GM12878 (cell line): Measurements from ENCODE around the gene RBMS3.

Experiments
- ATF3 ChIP-seq: IDR thresholded peaks from 2 replicates; pipeline ENCODE4 v1.6.1; 2011; ENCODE audit warnings: low read depth, mild to moderate bottlenecking, low read length, moderate library complexity, borderline replicate concordance; ENCODE audit errors: extremely low read depth
- POLR2A ChIP-seq: IDR thresholded peaks from 2 replicates; pipeline ENCODE4 v1.6.1; 2011; ENCODE audit warnings: low read depth, mild to moderate bottlenecking, low read length
- ZNF24 ChIP-seq: fragments of 450-650 bp; IDR thresholded peaks from 2 replicates; pipeline ENCODE4 v1.6.1; 2017; ENCODE audit warnings: antibody characterized with exemption, mild to moderate bottlenecking
- TF ChIP-seq, protein P1 (sequence below), 3 experiments: IDR thresholded peaks in 2 of 3; conservative IDR thresholded peaks in 1 of 3; 2 replicates each; pipeline ENCODE4 v1.5.1; 2011; ENCODE audit warnings: low read depth in 3 of 3, low read length in 3 of 3, mild to moderate bottlenecking in 3 of 3, control low read depth in 2 of 3, moderate library complexity in 2 of 3, inconsistent platforms in 1 of 3, mixed read lengths in 1 of 3; ENCODE audit not compliant: control insufficient read depth in 2 of 3, insufficient read depth in 1 of 3; ENCODE audit errors: extremely low read depth in 1 of 3

- TF ChIP-seq ZNF24 (no peak), ATF3 (no peak), POLR2A (no peak)
- TF ChIP-seq, protein P1, sequence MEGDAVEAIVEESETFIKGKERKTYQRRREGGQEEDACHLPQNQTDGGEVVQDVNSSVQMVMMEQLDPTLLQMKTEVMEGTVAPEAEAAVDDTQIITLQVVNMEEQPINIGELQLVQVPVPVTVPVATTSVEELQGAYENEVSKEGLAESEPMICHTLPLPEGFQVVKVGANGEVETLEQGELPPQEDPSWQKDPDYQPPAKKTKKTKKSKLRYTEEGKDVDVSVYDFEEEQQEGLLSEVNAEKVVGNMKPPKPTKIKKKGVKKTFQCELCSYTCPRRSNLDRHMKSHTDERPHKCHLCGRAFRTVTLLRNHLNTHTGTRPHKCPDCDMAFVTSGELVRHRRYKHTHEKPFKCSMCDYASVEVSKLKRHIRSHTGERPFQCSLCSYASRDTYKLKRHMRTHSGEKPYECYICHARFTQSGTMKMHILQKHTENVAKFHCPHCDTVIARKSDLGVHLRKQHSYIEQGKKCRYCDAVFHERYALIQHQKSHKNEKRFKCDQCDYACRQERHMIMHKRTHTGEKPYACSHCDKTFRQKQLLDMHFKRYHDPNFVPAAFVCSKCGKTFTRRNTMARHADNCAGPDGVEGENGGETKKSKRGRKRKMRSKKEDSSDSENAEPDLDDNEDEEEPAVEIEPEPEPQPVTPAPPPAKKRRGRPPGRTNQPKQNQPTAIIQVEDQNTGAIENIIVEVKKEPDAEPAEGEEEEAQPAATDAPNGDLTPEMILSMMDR (IDR thresholded peaks at IDR 0.05 in 2 of 3, conservative IDR thresholded peaks at IDR 0.05 in 1 of 3; ENCODE audit: control insufficient read depth in 2 of 3, extremely low read depth in 1 of 3, insufficient read depth in 1 of 3, low read depth in 3 of 3, low read length in 3 of 3) = no peak
These were observed 194.5 kb downstream of the RBMS3 start for GRCh38 chr3:29475305-29475840.
